GM19397 (cell line): ENCODE measurements around the gene POLN.

Experiments
- ATAC-seq: cut with Tn5 transposase; IDR thresholded peaks from one replicate; pipeline ENCODE4 v1.9.1; 2021; ENCODE audit warnings: mild to moderate bottlenecking, moderate library complexity; ENCODE audit not compliant: unreplicated experiment

POLN gene

DNA sequence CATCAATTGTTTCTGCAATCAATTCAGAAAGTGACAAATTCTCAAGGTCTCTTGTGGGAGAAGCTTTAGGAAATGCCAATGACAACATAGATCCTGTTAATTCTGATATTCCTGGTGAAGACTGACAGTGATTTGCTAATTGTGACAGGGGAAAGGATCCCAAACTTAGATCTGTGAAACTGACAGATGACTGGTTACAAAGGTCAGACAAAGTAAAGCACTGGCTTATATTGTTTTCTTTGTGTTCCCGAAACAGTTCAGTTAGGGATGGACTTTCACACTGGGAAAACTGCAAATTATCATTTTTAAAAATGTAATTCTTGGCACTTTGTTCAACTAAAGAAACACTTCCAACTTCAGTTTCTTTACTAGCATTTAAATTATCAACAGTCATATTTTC is 152.7 kb downstream of the POLN start:
- no peak for ATAC-seq

- no peak for ATAC-seq
These were observed 154.8 kb downstream of the POLN start for GRCh38 chr4:2087170-2087569.

GRCh38 chr4:2085496-2085901 is 156.4 kb downstream of the POLN start:
- no peak for ATAC-seq

DNA sequence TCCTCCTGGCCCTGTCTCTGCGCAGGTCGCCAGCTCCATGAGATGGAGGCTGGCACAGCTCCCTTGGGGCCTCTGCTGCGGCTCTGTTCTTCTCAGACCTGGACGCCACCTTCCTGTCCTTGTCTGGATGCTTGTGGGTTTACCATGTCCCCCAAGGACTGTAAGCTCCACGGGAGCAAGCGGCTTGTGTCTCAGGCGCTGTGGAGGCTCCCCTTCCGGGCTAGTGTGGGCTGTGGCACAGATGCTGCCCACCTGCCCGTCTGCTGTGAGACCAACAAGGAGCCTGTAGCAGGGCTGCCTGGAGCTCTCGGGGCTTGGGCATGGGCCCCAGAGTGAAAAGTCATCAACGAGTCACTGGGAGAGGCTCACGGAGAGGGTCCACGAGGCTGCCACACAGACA is 157.6 kb downstream of the POLN start:
- ATAC-seq, result no peak

- no peak for ATAC-seq
These were observed 158.1 kb downstream of the POLN start for GRCh38 chr4:2083826-2084160.

GRCh38 chr4:2083116-2083825 is 158.7 kb downstream of the POLN start:
- ATAC-seq, result no peak

DNA sequence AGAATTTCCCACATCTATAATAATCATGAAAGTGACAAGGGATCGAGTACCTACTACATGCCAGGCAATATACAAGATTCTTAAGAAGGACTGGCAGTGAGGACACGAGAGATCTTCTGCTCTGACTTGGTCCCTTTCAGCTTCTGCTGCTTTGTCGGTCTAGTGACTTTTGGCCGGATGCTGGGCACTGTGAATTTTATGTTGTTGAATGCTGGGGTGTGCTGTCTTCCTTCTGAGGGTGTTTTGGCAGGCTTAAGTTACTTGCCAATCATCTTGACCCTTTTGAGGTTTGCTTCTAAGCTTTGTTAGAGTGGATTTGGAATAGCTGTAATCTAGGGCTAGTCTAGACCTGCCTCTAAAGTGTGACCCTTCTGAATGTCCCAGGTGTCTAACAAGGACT is 159.3 kb downstream of the POLN start:
- ATAC-seq, result no peak

GRCh38 chr4:2082118-2082517 is 159.8 kb downstream of the POLN start:
- ATAC-seq, result no peak

GRCh38 chr4:2081540-2081939 is 160.4 kb downstream of the POLN start:
- ATAC-seq, result no peak

DNA sequence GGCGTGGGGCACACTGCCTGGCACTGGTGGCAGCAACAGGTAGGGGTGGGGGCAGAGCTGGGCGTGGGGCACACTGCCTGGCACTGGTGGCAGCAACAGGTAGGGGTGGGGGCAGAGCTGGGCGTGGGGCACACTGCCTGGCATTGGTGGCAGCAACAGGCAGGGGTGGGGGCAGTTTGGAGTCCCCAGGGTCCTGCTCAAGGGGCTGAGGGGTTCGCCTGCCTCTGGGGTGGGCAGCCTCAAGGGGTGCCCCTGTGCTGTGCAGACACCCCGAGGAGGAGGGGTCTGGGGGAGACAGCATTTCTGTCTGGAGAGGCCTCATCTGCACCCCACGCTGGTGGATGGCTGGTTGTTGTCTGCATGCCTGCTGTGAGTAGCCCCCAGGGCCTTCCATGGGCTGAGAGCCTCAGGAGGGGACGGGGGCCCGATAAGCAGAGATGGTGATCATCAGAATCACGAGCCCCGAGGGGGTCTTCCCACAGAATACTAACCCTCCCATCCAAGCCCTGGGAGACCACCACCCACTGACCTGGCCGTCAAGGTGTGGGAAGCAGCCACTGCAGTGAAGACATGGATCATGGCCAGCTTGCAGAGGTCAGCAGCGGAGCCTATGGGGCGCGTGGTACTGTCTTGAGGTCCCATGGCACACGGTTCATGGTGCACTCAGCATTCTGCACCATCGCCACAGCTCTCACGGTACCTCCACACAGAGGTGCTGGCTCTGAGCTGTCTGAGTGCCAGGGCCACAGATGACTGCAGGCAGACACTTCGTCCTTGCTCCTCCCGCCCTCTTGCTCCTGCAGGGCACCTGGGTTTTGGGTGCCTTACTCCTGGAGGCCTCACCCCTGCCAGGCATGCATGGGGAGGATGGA is 161.3 kb downstream of the POLN start:
- no peak for ATAC-seq

GRCh38 chr4:2079926-2080325 is 162.0 kb downstream of the POLN start:
- ATAC-seq, result no peak

DNA sequence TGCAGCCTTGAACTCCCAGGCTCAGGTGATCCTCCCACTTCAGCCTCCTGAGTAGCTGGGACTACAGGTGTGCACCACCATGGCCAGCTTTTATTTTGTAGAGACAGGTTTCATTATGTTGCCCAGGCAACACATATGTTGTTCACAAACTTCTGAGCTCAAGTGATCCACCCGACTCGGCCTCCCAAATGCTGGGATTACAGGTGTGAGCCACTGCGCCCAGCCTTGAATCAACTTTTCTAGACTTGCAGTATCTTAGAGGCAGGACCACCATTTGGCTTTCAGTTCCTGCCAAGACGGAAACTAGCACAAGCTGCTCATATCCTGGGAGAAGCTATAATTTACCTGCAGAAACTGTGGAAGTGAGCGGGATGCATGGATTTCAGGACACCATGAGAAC is 162.9 kb downstream of the POLN start:
- no peak for ATAC-seq

DNA sequence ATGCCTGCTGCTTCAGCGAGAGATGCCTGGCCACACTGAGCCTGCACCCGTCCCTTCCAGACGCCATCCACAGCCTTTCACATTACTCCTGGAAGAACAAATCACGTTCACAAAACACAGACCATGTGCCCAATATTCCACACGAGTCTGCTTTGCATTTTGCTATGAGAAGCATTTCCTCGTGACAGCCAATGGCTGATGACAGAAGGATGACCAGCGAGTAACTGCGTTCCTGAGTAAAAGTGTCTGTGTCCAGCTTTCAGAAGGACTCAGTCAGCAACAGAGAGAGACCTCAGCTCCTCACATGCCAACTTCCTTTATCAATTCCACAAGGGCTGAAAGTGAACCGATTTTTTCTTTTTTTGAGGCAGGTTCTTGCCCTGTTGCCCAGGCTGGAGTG is 163.3 kb downstream of the POLN start:
- no peak for ATAC-seq

- no peak for ATAC-seq
These were observed 164.1 kb downstream of the POLN start for GRCh38 chr4:2077537-2078460.

DNA sequence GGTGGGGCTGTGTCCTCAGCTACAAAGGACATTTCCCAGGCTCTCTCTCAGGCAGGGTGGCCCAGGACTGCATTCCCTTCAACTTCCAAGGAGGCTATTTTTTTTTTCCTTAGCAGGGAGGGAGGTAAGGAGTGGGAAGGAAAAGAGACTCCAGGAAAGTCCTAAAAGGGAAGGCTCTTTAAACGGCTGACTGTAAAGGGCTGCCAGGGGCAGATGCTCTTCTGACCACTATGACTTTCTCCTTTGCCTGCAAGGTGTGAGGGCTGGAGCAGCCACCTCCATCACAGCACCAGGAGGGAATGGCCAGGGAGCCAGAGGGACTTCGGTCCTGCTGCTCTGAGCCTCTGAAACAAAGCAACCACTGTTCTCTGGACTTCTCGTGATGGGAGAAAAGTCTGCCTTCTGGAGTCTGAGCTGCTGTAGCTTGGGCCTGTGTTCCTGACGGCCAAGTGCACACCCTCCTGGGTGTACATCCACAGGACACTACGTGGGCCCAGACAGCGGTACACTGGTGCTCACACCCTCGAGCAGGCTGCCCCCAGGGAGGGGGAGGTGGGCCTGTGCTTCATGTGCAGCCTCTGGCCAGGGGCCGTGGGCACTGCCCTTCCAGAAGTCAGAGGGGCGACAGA is 164.9 kb downstream of the POLN start:
- no peak for ATAC-seq

DNA sequence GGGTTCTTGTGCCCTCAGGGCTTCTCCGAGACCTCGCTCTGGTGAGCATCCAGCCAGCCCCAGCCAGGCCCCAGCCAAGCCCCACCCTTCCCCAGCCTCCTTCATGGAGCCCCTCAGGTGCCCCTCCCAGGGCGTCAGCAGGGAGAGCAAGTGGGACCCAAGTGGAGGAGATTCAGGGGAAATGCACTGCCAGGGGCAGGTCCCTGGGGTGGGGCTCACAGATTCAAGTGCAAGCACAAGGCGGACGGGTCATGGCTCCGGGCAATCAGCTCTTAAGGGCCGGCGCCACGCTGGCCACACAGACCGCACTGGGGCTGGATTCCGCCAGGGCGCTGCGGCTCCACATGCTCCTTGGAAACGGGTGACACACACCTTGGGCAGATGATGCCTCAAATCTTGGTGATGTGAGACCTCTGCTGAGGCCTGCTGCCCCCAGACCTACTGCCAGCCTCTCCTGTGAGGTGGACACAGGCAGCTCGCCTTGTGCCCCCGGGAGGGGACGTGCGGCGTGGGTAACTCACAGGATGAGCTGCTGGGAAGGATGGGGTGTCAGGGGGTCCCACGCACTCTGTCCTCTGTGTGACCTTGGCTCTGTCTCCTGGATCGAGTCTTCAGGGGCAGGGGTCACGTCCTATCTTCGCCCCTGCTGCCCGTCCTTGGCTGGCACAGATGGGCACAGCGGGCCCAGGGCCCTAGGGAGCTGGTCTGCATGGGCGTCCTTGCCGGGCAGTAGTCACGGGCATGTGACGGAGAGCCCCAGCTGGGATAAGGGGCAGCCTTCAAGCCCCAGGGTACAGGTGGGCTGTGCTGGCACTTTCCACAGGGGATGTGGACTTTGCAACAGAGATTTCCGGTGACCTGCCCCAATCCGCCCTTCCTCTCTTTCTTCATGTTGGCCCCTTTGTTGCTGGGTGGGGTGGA is 165.7 kb downstream of the POLN start:
- no peak for ATAC-seq

DNA sequence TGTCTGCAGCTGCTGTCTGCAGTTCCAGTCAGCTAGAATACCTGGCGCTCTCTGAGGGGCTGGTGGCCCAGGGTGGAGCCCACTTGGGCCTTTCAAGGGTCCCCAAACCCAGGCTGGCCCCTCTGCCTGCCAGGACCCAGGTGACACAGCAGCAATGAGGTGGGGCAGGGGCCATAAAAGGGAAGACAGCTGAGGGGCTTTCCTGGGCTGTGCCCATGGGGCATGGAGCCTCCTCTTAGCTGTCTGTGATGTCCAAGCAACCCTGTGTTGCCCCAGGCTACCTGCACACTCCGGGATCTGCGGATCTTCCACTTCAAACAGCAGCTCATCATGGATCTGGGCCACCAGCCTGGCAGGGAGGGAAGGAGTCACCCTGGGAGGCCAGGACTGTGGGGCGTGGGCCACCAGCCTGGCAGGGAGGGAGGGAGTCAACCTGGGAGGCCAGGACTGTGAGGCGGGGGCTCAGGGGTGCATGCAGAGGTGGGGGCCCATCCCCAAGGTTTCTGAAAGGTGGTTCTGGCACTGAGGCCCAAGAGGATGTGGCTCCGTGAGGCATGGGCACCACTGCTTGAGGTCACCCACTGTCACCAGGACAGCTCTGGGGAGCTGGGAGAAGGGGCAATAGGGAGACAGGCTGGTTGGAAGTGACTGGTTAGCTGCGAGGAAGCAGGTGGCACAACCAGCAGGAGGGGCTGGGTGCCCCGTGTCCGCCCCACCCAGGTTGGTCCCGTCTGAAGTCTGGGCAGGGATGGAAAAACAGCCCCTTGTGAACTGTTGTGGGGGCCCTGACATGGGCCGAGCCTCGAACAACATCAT is 166.5 kb downstream of the POLN start:
- no peak for ATAC-seq

GRCh38 chr4:2074588-2074987 is 167.3 kb downstream of the POLN start:
- ATAC-seq, result no peak
